ENCODE measurements around the gene FANCD2.

- TF ChIP-seq EZH2 (IDR thresholded peaks at IDR 0.05; ENCODE audit: borderline replicate concordance, low read length) (no peak), CTCF (conservative IDR thresholded peaks at IDR 0.05 in 1 of 2, IDR thresholded peaks at IDR 0.05 in 1 of 2; ENCODE audit: extremely low read depth in 1 of 2, insufficient read depth in 1 of 2, low read depth in 1 of 2, low read length in 2 of 2) (no peak)
Observed at GRCh38 chr3:9976721-9977709, 49.2 kb upstream of the FANCD2 start.
